Measurements from ENCODE around the gene LRRC28.

LRRC28 gene

DNA sequence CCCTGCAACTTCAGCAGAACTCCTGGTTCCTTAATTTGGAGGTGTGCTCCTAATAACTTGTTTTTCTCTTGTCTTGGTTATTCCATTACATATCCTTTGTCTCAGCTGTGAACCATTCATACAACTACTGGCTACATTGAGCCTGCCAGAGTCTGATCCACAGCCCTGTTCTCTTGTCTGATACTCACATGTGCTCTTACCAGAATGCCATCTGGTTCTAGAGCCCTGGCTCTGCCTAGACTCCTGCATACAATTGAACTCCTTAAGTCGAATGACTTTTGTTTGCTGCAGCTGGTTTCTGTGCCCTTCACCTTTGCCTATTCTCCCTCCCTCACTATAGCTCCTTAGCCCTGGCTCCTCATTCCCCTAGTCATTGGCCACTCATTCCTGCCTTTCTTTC, 85.5 kb downstream of the LRRC28 start:
- in situ Hi-C loops (cut with HindIII; ENCODE audit: low sequenced_read_pairs), result no loop called here

DNA sequence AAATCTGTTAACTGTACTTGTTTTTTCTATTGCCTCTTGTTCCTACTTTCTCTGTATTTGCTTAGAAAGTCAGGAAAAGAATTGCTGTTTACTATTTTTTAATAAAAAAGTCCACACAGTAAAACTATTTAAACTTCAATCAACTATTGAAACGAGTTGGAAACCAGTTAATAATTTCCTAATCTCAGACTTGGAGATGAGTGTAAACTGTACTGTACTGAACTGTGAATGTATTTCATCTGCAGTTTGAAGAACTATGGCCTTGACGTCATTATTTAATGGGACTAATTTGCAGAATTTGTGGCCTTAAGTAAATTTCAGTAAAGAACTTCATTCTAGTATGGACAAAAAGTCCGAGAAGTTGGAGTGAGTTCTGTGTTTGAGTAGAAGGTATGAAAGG, 89.1 kb downstream of the LRRC28 start:
- in situ Hi-C loops (cut with HindIII; ENCODE audit: low sequenced_read_pairs), result no loop called here

GRCh38 chr15:99341786-99342185, 90.5 kb downstream of the LRRC28 start:
- in situ Hi-C loops (cut with HindIII; ENCODE audit: low sequenced_read_pairs), result no loop called here

DNA sequence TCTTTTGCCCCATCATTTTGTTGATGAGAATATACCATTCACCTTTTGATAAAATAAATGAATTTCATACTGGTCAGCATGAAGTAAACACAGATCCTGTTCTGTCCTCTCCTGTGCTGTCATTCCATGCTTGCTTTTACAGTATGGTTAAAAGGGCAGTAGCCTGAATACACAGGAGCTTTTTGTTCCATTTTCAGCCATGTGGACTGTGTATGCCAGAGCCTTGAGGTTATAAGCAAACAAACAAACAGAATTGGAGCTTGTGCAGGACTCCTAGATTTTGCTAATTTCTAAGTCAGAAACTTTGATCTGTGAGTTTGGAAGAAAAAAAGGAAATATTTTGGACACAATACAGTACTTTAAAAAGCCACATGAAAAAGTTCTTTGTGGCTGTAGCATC, 91.9 kb downstream of the LRRC28 start:
- in situ Hi-C loops (cut with HindIII; ENCODE audit: low sequenced_read_pairs), result no loop called here

DNA sequence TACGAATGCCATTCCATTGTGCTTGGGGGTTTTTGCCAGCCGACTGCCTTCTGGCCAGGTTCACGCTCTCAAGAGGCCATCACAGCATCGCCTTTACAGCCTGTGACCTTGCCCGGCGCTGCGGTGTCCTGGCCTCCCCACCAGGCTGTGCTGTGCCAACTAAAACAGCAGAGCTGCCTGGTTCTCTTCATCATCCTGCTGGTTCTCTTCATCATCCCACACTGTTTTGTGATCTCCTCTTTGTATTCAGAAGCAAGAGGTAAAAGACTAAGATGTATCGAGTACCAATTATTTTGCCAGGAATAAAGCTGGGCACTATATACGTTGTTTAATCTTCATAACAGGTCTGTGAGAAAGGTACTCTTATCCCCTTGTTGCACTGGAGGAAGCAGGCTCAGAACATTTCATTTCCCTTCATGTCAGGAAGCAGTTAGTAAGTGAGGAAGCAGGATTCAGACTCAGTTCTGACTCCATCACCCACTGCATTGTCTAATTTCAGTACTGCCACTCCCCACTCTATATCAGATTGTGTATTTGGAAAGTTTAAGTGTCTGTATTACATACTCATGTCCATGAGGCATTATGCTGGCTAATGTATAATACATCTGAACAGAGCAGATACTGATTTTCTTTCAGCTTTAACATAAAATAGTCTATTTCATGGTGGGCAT, 92.7 kb downstream of the LRRC28 start:
- in situ Hi-C loops (cut with HindIII; ENCODE audit: low sequenced_read_pairs), result no loop called here

DNA sequence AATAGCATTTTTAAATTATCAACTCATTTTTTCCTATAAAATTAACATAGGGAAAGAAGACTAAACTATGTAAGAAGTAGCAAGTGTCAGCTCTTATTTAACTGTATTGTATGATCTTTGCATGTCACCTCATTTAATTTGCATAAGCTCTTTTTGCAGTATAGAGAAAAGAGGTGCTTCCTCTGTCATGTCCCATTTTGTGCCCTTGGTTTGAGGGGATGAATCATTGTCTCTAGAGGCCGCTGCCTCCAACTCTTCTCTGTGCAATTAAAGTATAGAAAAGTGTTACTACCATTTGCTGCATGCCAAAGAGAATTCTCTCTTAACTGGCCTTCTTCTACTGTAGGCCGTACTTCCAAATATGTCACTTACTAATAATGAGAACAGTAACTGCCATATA, 93.4 kb downstream of the LRRC28 start:
- in situ Hi-C loops (cut with HindIII; ENCODE audit: low sequenced_read_pairs), result no loop called here

- in situ Hi-C loops (cut with HindIII; ENCODE audit: low sequenced_read_pairs), result no loop called here
These were observed 94.0 kb downstream of the LRRC28 start for GRCh38 chr15:99345242-99345641.

- in situ Hi-C loops (cut with HindIII; ENCODE audit: low sequenced_read_pairs), result no loop called here
These were observed 94.7 kb downstream of the LRRC28 start for GRCh38 chr15:99345832-99346462.

- in situ Hi-C loops (cut with HindIII; ENCODE audit: low sequenced_read_pairs), result no loop called here
These were observed 96.3 kb downstream of the LRRC28 start for GRCh38 chr15:99347574-99347973.

GRCh38 chr15:99348412-99348811, 97.1 kb downstream of the LRRC28 start:
- in situ Hi-C loops (cut with HindIII; ENCODE audit: low sequenced_read_pairs), result no loop called here

GRCh38 chr15:99350408-99350807, 99.1 kb downstream of the LRRC28 start:
- in situ Hi-C loops (cut with HindIII; ENCODE audit: low sequenced_read_pairs), result no loop called here

GRCh38 chr15:99359769-99360168, 108.5 kb downstream of the LRRC28 start:
- in situ Hi-C loops (cut with HindIII; ENCODE audit: low sequenced_read_pairs), result no loop called here

DNA sequence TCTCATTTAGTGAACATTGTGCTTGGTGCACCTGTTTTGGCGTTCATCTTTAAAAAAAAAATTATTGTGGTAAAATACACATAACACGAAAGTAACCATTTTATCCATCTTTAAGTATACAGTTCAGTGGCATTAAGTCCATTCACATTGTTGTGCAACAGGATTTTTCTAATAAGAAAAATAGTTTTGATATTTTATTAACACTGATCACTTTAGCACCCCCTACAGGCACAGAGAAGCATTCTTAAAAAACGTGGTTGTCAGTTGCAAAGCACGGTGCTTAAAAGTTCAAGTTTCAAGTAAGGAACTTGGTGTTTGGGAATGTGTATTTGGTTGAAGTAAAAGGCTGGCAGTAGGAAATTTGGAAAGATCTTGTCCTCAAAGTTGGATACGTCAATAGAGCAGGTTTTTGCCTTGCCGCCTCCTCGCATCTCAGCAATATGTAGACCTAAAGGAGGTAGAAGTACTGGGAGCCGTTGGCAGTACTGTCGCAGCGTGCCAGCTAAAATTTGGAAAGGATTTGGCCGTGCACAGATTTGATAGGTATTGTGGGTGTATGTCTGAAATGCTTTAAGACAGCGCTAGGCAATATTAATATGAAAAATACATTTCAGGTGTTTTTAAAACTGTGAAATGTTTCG, 110.4 kb downstream of the LRRC28 start:
- in situ Hi-C loops (cut with HindIII; ENCODE audit: low sequenced_read_pairs), result no loop called here

DNA sequence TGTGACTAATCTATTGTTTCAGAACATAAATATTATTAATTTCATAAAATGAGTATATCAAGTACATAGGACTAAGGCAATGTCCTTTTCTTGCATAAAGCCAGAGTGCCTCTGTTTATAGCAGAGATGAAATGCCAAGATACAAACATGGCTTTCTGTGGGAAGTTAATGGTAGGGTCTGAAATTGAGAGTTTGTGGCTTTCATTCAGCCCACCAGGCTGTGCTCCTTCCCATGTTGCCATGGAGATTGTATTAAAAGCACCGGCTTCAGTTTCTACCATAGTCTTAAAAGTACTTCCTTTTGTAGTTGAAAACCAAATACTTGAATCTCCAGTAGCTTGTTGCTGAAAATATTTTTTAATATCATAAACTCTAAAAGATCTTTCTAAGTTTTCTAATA, 114.0 kb downstream of the LRRC28 start:
- in situ Hi-C loops (cut with HindIII; ENCODE audit: low sequenced_read_pairs), result no loop called here

GRCh38 chr15:99366013-99366412, 114.7 kb downstream of the LRRC28 start:
- in situ Hi-C loops (cut with HindIII; ENCODE audit: low sequenced_read_pairs), result no loop called here

DNA sequence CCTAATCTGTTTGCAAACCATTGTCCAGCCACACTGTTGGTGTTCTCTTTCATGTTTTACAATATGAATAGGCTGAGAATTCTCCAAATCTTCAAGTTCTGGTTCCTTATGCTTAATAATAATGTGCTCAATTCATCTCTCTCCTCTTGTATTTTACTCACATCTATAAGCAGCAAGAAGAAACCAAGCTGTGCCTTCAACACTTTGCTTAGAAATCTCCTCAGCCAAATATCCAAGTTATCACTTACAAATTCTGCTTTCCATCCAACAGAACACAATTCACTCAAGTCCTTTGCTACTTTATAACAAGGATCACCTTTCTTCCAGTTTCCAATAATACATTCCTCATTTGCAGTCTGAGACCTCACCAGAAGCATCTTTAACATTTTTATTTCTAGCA, 117.5 kb downstream of the LRRC28 start:
- in situ Hi-C loops (cut with HindIII; ENCODE audit: low sequenced_read_pairs), result no loop called here

GRCh38 chr15:99369196-99369595, 117.9 kb downstream of the LRRC28 start:
- in situ Hi-C loops (cut with HindIII; ENCODE audit: low sequenced_read_pairs), result no loop called here

DNA sequence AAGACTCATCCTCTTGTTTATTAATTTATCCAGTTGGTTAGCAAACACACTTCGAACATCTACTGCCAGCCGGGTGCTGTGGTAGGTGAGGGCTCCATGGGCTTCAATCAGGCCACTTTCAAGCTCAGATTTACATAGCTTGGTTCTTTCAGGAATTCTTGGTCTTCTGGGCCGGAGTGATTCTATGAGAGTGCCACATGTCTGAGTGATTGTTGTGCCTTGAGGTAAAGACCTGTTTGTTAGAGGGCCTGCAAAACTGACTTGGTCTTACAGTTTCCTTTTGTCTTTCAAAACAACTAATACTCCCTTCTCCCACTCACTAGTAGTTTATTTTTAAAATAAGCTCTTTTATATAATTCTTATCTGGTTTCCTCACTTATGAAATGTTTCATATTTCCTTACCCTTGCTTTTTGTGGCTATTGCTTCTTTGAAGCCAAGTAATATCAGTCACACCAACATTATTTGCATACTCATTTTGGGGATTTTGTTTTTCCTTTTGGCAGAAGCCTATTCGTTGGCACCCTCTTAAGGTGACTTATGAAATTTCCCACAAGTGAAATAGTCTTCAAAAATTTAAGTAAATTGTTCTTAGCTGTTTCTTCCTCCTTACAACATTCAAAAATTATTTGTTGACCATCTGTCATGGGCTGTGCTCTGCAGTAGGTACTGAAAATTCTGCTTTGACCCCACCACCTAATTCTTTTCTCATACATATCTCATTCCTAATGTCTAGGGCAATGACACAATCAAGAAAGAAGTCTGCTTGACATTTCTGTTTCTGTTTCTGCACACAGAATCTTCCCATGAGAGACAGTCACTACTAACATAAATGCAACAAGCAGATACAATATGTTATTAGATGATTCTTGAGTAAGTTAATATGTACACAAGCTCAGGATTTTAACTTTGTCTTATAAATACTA, 120.2 kb downstream of the LRRC28 start:
- in situ Hi-C loops (cut with HindIII; ENCODE audit: low sequenced_read_pairs), result no loop called here

DNA sequence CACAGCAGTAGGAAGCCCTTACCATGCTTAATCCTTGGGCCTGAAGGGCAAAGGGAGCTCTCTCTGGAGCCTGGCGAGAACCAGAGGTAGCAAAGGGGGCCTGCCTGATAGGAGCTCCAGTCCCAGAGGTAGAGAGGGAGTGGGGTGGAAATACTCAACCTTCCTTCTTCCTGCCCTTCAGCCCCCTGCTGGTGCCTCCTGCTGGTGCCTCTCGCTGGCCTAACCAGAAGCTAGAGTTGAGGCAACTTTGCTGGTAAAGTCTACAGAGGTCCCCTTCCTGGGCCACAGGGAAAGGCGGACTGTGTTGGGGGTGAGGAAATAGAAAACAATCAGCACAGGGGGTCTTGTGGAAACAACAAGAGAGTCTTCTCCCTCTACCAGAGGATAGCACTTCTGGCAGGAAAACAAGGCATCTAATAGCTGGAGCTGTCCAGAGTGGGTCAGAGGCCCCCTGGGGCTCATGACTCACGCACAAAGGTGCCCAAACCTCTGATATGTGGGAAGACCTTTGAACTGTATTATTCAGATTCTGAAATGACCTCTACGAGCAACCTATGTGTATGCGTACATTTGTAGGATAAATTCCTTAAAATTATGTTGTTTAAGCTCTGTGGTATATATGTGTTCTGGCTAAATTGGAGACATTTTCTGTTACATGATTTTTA, 133.9 kb downstream of the LRRC28 start:
- in situ Hi-C loops (cut with HindIII; ENCODE audit: low sequenced_read_pairs), result no loop called here

- in situ Hi-C loops (cut with HindIII; ENCODE audit: low sequenced_read_pairs), result no loop called here
These were observed 134.6 kb downstream of the LRRC28 start for GRCh38 chr15:99385865-99386264.

DNA sequence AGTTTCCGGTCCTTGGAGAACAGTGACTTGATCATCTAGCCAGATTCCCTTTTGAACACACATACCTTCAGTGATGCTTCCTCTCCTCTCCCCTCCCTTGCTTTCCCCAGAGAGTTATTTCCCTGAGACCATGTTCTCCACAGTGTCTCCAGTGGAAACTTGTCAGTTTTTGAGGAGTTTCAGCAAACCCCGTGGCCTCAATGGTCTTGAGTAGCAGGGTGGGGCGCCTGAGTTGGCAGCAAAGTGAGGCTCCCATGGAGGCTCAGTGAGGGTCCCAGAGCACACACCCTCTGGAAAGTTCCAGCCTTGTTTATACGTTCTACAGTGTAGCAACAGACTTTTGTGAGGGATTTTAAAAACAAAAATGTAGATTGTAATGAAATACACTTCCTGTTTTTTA, 135.1 kb downstream of the LRRC28 start:
- in situ Hi-C loops (cut with HindIII; ENCODE audit: low sequenced_read_pairs), result no loop called here
